DND-41 (cell line): ENCODE results near the gene SNAPC4.

ENCODE experiments used
- CTCF ChIP-seq: IDR thresholded peaks from 2 replicates; pipeline ENCODE4 v1.5.1; 2012; ENCODE audit warnings: borderline replicate concordance, low read length, moderate library complexity, mild to moderate bottlenecking; ENCODE audit not compliant: poor library complexity, severe bottlenecking; ENCODE audit errors: extremely low read depth
- EZH2 ChIP-seq: IDR thresholded peaks from 3 replicates; pipeline ENCODE4 v1.6.1; 2012; ENCODE audit warnings: borderline replicate concordance, low read depth, mild to moderate bottlenecking, moderate library complexity, low read length, inconsistent platforms; ENCODE audit not compliant: severe bottlenecking

GRCh38 chr9:136443687-136444086 is 43.7 kb upstream of the SNAPC4 start:
- TF ChIP-seq CTCF (no peak), EZH2 (no peak)
